SW480 (cell line): ENCODE measurements around the gene TOM1L2.
A peak's percentile ranks its signal among the peaks of the same experiment; 100 is the strongest.

Experiments used
- DNase-seq: peaks from one replicate; pipeline ENCODE4 v3.0.0-alpha.2; 2016; ENCODE audit warnings: low spot score

The TOM1L2 gene

DNA sequence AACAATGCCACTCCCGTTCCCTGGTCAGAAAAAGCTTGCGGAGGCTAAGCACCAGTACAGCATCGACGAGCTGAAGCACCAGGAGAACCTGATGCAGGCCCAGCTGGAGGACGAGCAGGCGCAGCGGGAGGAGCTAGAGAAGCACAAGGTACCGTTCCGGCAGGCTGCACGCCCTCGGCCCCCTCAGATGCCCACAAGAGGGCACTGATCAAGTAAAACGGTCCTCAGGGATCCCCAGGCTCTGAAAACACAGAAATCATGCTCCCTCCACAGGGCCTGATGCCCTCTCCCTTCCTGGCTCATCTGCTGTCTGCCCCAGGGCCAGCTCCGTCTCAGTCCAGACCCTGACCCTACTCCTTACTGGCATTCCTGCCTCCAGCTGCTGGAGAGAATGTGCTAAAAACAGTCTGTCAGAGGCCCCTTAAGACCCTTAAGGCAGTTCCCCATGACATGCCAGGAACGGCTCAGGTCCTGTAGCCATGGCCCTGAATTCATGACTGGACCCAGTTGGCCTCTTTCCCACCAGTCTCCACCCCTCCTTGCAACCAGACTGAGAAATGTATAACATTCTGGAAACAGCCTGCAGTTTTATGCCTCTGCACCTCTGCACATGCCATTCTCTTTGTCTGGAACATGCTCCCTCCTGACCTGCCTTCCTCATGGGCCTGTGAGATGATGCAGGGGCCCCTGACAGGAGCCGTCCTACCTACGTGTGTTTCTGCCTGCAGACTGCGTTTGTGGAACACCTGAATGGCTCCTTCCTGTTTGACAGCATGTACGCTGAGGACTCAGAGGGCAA, 22.3 kb upstream of the TOM1L2 start:
- DNase-seq: peak; percentile 30

- no peak for DNase-seq
These were observed 21.7 kb upstream of the TOM1L2 start for GRCh38 chr17:17993852-17994251.

GRCh38 chr17:17993366-17993765, 21.2 kb upstream of the TOM1L2 start:
- no peak for DNase-seq

DNA sequence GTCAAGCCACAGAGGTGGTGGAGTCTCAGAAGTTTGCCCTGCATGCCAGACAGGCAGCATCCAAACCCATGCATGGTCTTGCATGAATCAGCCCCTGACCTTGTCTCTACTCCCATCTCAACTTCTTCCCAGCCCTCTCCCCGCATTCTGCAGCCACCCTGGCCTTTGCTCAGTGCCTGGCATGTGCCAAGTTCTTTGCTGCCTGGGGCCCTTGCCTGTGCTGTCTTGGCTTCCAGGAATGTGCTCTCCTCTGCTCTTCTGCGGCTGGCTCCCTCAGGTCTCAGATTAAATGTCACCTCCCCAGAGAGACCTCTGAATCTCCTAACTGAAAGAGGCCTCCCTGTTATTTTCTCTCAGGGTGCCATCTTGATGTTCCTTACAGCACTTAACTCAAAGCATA, 18.1 kb upstream of the TOM1L2 start:
- DNase-seq: no peak

GRCh38 chr17:17989618-17990017, 17.4 kb upstream of the TOM1L2 start:
- no peak for DNase-seq

DNA sequence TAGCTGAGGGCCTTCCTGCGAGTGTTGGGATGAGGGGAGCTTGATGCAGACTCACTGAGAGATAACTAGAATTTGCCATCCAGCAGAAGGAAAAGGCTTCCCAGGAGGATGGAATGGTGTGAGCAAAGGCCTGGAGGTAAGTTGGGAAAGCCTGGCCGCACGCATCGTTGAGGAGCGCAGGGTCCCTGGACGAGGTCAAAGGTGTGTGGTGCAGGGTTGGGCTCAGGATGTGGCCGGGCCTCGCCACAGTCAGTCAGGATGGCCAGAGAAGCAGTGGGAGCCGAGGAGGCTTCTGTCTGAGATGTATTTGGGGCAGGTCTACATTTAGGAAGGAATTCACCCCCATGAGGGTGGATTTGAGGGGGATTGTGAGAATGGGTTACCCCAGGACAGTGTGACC, 16.9 kb upstream of the TOM1L2 start:
- DNase-seq: no peak

DNA sequence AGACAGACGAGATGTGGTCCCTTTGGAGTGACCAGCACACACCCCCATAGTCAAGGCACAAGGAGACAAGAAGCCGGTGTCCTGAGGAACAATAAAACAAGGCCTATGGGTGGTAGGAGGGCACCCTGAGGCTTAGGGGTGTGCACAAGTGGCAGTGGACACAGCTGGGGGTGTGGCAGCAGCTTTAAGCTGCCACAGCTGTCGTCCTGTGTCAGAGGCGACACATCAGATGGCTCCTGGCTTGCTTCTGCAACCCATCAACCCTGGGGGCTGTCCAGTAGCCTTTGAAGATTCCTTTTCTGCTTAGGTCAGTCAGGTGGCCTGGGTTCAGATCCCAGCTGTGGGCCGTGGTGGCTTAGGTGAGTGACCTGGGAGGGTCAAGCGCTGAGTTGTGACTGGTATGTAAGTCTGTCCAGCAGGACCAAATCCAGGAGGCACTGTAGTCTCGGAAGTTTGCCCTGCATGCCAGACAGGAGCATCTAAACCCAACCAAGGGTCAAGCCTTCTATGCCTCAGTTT, 16.3 kb upstream of the TOM1L2 start:
- DNase-seq: no peak

DNA sequence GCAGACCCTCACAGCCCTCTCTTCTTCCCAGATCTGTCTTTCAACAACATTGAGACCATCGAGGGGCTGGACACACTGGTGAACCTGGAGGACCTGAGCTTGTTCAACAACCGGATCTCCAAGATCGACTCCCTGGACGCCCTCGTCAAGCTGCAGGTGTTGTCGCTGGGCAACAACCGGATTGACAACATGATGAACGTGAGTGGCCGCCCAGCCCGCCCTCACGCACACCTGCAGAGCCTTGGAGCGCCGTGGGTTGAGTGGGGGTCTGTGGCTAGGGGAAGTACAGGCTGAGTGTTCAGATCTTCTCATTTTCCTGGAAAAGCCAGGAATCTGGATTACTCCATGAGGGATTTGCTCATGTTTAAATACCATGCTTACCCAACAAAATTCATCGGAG, 15.7 kb upstream of the TOM1L2 start:
- no peak for DNase-seq

- no peak for DNase-seq
These were observed 15.1 kb upstream of the TOM1L2 start for GRCh38 chr17:17987187-17987896.

DNA sequence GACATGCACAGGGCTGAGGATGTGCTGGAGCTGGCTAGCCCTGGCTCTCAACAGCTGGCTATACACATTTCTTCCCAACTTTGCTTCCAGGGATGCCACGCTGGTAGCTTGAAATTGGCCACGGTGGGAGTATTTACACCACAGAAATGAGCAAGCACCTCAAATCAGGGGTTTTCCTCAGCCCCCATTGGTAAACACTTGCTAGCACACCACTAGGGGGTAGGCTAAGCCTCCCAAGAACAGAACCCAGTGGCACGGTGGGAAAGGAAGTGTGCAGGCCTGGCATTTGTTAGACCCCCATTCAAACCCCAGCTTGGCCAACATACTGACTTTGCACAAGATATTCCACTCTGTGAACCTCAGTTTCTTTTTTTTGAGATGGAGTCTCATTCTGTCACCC, 13.4 kb upstream of the TOM1L2 start:
- no peak for DNase-seq

- DNase-seq: no peak
These were observed 13.0 kb upstream of the TOM1L2 start for GRCh38 chr17:17985153-17985552.

- DNase-seq: no peak
These were observed 11.6 kb upstream of the TOM1L2 start for GRCh38 chr17:17983776-17984175.

DNA sequence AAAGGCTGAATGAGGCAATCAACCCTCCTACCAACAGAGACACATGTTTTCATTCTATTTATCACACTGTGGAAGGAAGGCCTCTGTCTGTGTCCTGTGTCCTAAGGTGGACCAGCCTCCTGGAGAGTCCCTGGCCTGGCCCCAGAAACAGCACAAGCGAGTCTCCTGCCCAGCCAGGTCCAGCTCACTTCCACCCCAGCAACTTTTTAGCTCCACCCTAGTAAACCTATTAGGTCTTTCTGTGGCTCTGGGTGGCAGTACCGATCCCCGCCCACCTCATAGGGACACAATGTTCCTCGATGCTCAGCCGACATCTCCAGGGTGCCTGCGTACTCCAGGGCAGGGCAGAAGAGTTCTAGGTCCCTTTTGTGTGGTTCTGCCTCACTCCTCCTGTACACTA, 11.2 kb upstream of the TOM1L2 start:
- no peak for DNase-seq

- DNase-seq: no peak
These were observed 10.6 kb upstream of the TOM1L2 start for GRCh38 chr17:17982801-17983200.

DNA sequence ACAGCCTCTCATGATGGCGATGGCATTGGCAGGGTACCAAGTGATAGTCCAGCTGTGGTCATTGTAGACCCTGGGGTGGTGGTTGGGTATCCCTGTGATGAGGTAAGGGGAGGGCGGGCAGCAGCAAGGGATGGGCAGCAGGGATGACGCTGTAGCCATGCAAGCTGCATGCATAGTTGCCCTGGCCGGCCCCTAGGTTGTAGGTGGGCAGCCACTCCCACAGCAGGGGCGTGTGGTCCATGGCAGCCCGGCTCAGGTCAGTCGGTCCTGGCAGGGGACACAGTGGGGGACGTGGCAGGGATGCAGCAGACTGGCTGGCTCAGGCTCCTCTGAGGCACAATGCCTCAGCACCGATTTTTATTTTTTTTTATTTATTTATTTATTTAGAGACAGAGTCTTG, 9.1 kb upstream of the TOM1L2 start:
- no peak for DNase-seq

- DNase-seq: no peak
These were observed 7.6 kb upstream of the TOM1L2 start for GRCh38 chr17:17979778-17980177.

DNA sequence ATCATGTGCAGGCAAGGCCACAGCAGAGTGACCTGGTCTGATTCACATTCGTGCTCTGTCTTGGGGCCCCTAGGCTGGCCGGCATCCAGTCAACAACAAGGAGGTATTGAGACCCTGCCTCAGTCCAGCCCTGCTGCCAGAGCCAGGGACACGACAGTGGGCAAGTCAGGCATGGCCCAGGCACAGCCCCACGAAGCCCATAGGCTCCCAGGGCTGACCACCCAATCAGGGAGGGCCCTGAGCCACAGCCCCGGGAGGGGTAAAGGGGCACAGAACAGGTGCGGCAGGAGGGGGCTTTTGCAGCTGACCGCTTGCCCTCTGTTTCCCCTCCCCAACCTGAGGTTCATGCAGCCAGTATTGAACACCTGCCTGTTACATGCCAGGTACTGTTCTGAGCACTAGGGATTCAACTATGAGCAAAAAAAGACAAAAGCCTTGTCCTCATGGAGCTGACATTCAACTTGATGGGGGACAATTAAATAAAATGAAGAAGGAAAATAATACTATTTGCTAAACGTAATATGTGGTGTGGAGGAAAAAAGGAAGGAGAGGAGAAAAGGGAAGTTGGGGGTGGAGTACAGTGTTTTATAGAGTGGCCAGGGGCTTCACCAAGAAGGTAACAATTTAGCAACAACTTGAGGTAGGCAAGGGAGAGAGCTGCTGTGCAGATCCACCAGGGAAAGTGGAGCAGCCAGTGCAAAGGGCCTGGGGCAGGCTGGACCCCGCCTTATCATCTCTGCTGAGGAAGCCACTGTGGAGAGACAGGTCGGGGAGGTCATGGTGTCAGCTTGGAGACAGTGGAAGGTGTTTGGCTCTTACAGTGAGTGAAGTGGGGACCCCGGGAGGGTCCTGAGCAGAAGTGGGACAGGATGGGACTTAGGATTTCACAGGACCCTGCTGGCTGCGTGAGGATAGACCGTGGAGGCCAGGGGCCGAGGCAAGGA, 6.6 kb upstream of the TOM1L2 start:
- DNase-seq: no peak

GRCh38 chr17:17976931-17977570, 4.9 kb upstream of the TOM1L2 start:
- no peak for DNase-seq

DNA sequence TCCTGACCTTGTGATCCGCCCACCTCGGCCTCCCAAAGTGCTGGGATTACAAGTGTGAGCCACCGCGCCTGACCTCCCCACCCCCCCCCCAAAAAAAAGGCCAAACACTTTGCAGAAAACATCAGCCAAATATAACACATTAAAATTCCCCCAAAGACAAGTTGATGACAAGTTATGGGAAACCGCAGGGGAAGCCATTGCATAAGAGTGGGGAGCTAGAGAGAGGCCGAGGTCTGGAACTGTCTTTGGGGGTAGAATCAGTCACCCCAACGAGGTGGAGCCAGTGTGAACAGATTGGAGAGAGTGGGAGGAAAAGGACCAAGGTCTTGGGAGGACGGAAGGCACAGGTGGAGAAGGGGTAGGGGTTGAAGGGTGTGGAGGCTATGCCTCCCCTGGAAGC, 3.2 kb upstream of the TOM1L2 start:
- DNase-seq: no peak

- no peak for DNase-seq
These were observed 703 bp upstream of the TOM1L2 start for GRCh38 chr17:17972952-17973254.

- DNase-seq: peak; percentile 41
These were observed 622 bp downstream of the TOM1L2 start for GRCh38 chr17:17971431-17972125.
